Epithelial cell of proximal tubule (primary cell): ENCODE measurements around the gene STARD7. TPM values are rescaled to one million over a fixed set of nuclear protein-coding genes. Genes with fewer than 3 reads are reported as not detected.

Experiments used
- DNase-seq: peaks from one replicate; pipeline ENCODE4 v3.0.0-alpha.2; 2011; ENCODE audit warnings: low read depth
- H3K4me3 ChIP-seq: 2 replicates; pipeline ENCODE4 v1.5.1; 2011; ENCODE audit warnings: low read depth, mild to moderate bottlenecking, low read length
- total RNA-seq: library from RNA; depleted of rRNA; stranded (reverse); fragments of >200 nt; gene quantifications from 2 replicates; pipeline ENCODE4 v1.2.3, GENCODE V29; 2015
- TF ChIP-seq, protein P1 (sequence below): conservative IDR thresholded peaks from 2 replicates; pipeline ENCODE4 v1.5.1; 2012; ENCODE audit warnings: low read depth, mild to moderate bottlenecking, low read length

STARD7 gene
- total RNA-seq, 1 donor from 2014 or later: 99.2 TPM

DNA sequence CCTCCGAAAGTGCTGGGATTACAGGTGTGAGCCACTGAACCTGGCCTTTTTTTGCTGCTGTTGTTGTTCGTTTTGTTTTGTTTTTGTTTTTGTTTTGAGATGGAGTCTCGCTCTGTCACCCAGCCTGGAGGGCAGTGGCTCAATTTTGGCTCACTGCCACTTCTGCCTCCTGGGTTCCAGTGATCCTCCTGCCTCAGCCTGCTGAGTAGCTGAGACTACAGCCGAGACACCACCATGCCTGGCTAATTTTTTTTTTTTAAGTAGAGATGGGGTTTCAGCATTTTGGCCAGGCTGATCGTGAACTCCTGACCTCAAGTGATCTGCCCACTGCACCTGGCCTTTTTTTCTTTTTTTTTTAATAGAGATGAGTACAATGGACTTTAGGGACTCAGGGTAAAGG, 35.2 kb upstream of the STARD7 start:
- TF ChIP-seq, protein P1, sequence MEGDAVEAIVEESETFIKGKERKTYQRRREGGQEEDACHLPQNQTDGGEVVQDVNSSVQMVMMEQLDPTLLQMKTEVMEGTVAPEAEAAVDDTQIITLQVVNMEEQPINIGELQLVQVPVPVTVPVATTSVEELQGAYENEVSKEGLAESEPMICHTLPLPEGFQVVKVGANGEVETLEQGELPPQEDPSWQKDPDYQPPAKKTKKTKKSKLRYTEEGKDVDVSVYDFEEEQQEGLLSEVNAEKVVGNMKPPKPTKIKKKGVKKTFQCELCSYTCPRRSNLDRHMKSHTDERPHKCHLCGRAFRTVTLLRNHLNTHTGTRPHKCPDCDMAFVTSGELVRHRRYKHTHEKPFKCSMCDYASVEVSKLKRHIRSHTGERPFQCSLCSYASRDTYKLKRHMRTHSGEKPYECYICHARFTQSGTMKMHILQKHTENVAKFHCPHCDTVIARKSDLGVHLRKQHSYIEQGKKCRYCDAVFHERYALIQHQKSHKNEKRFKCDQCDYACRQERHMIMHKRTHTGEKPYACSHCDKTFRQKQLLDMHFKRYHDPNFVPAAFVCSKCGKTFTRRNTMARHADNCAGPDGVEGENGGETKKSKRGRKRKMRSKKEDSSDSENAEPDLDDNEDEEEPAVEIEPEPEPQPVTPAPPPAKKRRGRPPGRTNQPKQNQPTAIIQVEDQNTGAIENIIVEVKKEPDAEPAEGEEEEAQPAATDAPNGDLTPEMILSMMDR: no peak
- DNase-seq: no peak
- H3K4me3 ChIP-seq: no peak overlapping the region

DNA sequence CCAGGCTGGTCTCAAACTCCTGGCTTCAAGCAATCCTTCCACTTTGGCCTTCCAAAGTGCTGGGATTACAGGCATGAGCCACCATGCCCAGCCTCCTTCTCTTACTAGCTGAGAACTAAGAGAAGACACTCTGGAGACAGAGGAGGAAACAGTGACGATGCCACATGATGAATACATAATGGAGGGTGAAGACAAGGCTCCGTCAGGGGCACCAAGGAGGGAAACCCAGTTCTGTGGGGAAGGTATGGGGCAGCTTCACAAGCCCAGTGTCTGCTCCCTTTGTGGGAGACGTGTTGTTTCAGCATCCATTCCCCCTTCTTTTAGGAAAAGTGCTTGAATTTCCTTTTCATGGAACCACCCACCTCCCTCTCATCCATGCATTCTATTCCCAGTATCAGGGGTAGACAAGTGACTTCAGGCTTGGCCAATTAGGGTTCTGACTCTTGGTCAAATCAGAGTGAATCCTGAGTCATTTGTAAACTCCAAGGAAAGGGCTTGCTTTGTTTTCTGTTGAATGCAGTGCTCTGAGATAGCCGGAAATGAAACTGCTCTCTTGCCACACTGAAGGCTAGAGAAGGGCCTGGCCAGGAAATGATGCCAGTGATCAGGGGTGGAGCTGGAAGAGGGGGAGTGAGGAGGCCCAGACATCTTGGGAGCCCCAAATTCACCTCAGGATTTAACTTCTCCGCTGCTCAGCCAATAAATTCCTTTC, 33.4 kb upstream of the STARD7 start:
- DNase-seq: no peak
- TF ChIP-seq, protein P1: no peak

DNA sequence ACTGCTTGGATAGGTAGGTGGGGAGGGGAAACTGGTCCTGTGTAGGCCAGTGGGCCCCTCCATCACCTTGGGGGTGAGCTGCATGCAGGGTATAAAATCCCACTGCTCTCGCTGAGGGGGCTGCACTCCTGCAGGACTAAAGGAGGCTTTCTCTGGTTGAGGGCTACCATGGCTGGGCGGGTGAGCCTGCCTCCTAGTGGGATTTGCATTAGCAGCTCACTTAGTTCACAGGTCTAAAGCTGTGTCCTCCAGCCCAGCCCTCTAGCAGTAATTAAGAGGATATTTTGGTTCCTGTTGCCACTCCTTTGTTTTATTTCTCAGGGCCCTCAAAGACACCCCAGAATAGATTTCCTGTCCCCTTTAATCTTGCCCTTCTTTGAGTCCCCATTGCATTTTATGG, 32.6 kb upstream of the STARD7 start:
- no peak for DNase-seq
- TF ChIP-seq, protein P1: no peak
- H3K4me3 ChIP-seq: no peak overlapping the region

More for the DNA sequence above, 33.4 kb upstream of the STARD7 start:
- H3K4me3 ChIP-seq: no peak overlapping the region

DNA sequence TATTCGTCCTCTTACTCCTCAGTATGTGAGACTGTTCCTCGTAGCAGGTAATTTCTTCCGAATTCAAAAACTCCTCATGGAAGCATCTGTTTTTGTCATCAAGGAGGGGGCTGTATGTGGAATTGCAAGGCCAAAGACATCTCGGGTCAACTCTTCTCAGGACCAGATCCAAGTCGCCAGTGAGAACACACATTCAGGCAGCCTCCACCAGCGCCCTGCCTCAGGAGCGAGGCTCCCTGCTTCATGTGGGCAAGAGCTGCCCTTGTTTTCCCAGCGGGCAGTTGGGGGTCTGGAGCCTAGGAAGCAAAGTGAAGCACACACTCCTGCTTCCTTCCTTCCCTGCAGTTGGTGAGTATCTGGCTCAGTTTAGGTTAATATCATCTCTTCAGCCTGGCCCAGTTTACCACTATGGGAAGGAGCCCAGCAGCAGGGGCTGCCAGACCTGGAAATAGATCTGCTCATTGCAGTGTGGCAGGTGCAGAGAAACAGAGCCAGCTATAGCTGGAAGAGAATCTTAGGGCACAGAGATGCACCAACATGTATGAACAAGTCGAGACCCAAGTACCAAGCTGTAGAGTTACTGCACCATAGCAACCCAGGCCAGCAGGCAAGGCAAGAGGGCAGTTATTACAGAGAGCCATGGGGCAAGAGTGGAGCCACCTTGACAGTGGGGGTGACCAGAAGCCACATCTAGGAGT, 31.9 kb upstream of the STARD7 start:
- TF ChIP-seq, protein P1: no peak
- no peak for DNase-seq
- H3K4me3 ChIP-seq: no peak overlapping the region

DNA sequence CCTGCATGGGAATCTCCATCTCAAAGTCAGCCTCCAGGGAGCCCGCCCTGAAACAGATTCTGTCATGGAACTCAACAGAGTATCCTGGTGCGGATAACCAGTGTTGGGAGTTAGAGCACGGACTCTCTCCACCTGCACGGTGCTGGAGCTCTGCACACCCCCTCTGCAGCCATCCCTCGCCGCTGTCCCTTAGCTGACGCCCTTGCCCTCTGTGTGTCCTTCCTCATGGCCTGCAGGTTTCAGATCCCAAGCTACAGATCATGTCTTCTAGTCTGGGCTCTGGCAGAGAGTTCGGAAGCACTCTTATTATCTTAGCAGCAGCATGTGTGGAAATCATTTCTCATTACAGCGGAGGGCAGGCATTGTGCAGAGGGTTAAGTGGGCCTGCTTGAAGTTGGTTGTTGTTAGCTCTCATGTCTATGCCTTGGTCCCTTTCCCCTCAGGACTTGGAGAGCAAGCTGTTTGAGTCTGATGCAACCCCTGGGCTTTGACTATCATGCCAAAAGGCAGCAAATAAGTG, 31.2 kb upstream of the STARD7 start:
- DNase-seq: no peak
- TF ChIP-seq, protein P1: no peak
- no peak overlapping the region for H3K4me3 ChIP-seq

DNA sequence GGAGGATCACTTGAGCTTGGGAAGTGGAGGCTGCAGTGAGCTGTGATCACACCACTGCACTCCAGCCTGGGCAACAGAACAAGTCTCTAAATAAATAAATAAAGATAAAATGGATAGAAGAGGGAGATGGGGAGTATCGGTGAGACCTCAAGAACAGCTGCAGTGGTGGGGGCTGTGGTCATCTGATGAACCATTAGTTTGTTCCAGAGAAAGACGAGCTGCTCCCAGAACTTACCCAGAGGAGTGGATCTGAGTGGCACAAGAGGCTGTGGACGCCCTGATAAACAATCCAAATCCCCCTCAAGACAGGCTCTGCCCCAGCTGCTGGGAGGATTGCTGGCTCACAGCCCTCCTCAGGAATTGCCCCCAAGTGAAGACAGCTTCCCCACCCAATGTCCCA, 30.5 kb upstream of the STARD7 start:
- TF ChIP-seq, protein P1: no peak
- no peak overlapping the region for H3K4me3 ChIP-seq
- no peak for DNase-seq

DNA sequence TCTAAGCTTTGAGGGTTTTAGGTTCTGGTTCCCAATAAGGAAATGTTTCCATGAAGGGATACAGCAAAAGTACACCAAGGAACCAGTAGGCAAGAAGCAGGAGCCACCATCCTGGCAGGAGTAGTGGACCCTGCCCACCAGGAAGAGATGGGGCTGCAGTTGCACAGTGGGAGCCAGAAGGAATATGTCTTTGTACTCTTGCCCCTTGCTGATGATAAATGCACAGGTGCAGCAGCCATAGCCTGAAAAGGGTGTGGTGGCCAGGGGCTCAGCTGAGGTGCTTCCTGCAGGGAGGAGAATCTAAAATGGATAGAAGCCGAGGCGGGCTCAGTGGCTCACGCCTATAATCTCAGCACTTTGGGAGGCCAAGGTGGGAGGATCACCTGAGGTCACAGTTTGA, 29.6 kb upstream of the STARD7 start:
- no peak for DNase-seq
- TF ChIP-seq, protein P1: no peak

More for the DNA sequence above, 29.6 kb upstream of the STARD7 start:
- H3K4me3 ChIP-seq: no peak overlapping the region
